Transverse colon (tissue), 3 donors: ENCODE data around the gene CCNY.

Experiments
- CTCF ChIP-seq, 5 experiments: fragments of 200-600 bp in 3 of 5; fragments of 450-650 bp in 2 of 5; sonication (generic) in 3 of 5; IDR thresholded peaks; 1 replicate in 2 of 5; 2 replicates in 3 of 5; pipeline ENCODE4 v1.5.1; 2016 to 2017; ENCODE audit warnings: antibody characterized with exemption in 5 of 5, inconsistent platforms in 3 of 5, mild to moderate bottlenecking in 2 of 5, moderate library complexity in 1 of 5
- EP300 ChIP-seq: sonication (generic); formaldehyde crosslinking; IDR thresholded peaks from one replicate; pipeline ENCODE4 v1.6.1; 2017; ENCODE audit warnings: antibody characterized with exemption, low read depth

GRCh38 chr10:35465673-35466072 lies 129.4 kb downstream of the CCNY start:
- no peak for TF ChIP-seq CTCF (IDR thresholded peaks at IDR 0.05)
- no peak for TF ChIP-seq EP300
